Kasumi-1 (cell line): ENCODE results near the gene RNF19B.
"Not testable (repeated sequence)": the region's sequence is repeated elsewhere in the genome, so short reads cannot be mapped to it uniquely, and the experiment has no call there.

ENCODE experiments used
- DNase-seq, 2 experiments: peaks; one replicate each; lab custom pipeline; 2025; lab: John Stamatoyannopoulos, UW

Gene RNF19B

GRCh38 chr1:32931760-32932159 is 32.8 kb downstream of the RNF19B start:
- DNase-seq: no peak

- DNase-seq: no peak
Measured at GRCh38 chr1:32929366-32929765, 35.2 kb downstream of the RNF19B start.

GRCh38 chr1:32928715-32929114 is 35.9 kb downstream of the RNF19B start:
- DNase-seq: no peak

- DNase-seq: no peak
Measured at GRCh38 chr1:32928285-32928684, 36.3 kb downstream of the RNF19B start.

- no peak for DNase-seq
Measured at GRCh38 chr1:32927441-32927840, 37.2 kb downstream of the RNF19B start.

- DNase-seq: no peak
Measured at GRCh38 chr1:32926562-32926961, 38.0 kb downstream of the RNF19B start.

- DNase-seq: no peak
Measured at GRCh38 chr1:32925403-32926162, 39.0 kb downstream of the RNF19B start.

- no peak for DNase-seq
Measured at GRCh38 chr1:32924881-32925344, 39.7 kb downstream of the RNF19B start.

GRCh38 chr1:32920833-32921232 is 43.8 kb downstream of the RNF19B start:
- DNase-seq: no peak

GRCh38 chr1:32919811-32920733 is 44.5 kb downstream of the RNF19B start:
- DNase-seq: no peak

- no peak for DNase-seq
Measured at GRCh38 chr1:32918179-32918578, 46.4 kb downstream of the RNF19B start.

- no peak for DNase-seq
Measured at GRCh38 chr1:32917521-32917920, 47.1 kb downstream of the RNF19B start.

GRCh38 chr1:32915766-32916706 is 48.6 kb downstream of the RNF19B start:
- DNase-seq: no peak

GRCh38 chr1:32910319-32910718 is 54.3 kb downstream of the RNF19B start:
- no peak for DNase-seq

- DNase-seq: peak in 1 of 2 experiments; percentile 17
Measured at GRCh38 chr1:32907435-32907834, 57.2 kb downstream of the RNF19B start.

- DNase-seq: no peak
Measured at GRCh38 chr1:32906654-32907053, 58.0 kb downstream of the RNF19B start.

- not testable (repeated sequence) for DNase-seq
Measured at GRCh38 chr1:32905588-32905987, 59.0 kb downstream of the RNF19B start.

- DNase-seq: no peak
Measured at GRCh38 chr1:32904797-32905196, 59.8 kb downstream of the RNF19B start.

- no peak for DNase-seq
Measured at GRCh38 chr1:32903991-32904785, 60.4 kb downstream of the RNF19B start.

GRCh38 chr1:32902535-32902920 is 62.1 kb downstream of the RNF19B start:
- no peak for DNase-seq
